Tibial nerve (tissue), 4 donors: ENCODE measurements around the gene DNAJC1.

Experiments
- CTCF ChIP-seq, 5 experiments: fragments of 200-600 bp in 3 of 5; fragments of 450-650 bp in 2 of 5; sonication (generic) in 3 of 5; IDR thresholded peaks; one replicate each; pipeline ENCODE4 v1.5.1; 2016 to 2019; ENCODE audit warnings: antibody characterized with exemption in 5 of 5, mild to moderate bottlenecking in 3 of 5, moderate library complexity in 2 of 5
- EP300 ChIP-seq, 2 donors: sonication (generic); formaldehyde crosslinking; IDR thresholded peaks; one replicate each; pipeline ENCODE4 v1.6.1; 2017; ENCODE audit warnings: antibody characterized with exemption in 2 of 2, mild to moderate bottlenecking in 1 of 2
- POLR2A ChIP-seq, 2 donors: fragments of 450-650 bp; IDR thresholded peaks; one replicate each; pipeline ENCODE4 v1.6.1; 2017; ENCODE audit warnings: antibody characterized with exemption in 2 of 2, mild to moderate bottlenecking in 2 of 2, moderate library complexity in 2 of 2

GRCh38 chr10:22029445-22030236 lies 26.1 kb upstream of the DNAJC1 start:
- TF ChIP-seq CTCF (IDR thresholded peaks at IDR 0.05) (no peak), POLR2A (IDR thresholded peaks at IDR 0.05) (no peak), EP300 (IDR thresholded peaks at IDR 0.05) (no peak)
